NB4 (cell line): ENCODE measurements around the gene LRRC27.

Experiments
- POLR2A ChIP-seq: IDR thresholded peaks from 2 replicates; pipeline ENCODE4 v1.6.1; 2011; ENCODE audit warnings: mild to moderate bottlenecking; ENCODE audit not compliant: insufficient read length; ENCODE audit errors: extremely low read depth
- TF ChIP-seq, protein P1 (sequence below): IDR thresholded peaks from one replicate; pipeline ENCODE4 v1.5.1; 2012; ENCODE audit warnings: low read depth, low read length

DNA sequence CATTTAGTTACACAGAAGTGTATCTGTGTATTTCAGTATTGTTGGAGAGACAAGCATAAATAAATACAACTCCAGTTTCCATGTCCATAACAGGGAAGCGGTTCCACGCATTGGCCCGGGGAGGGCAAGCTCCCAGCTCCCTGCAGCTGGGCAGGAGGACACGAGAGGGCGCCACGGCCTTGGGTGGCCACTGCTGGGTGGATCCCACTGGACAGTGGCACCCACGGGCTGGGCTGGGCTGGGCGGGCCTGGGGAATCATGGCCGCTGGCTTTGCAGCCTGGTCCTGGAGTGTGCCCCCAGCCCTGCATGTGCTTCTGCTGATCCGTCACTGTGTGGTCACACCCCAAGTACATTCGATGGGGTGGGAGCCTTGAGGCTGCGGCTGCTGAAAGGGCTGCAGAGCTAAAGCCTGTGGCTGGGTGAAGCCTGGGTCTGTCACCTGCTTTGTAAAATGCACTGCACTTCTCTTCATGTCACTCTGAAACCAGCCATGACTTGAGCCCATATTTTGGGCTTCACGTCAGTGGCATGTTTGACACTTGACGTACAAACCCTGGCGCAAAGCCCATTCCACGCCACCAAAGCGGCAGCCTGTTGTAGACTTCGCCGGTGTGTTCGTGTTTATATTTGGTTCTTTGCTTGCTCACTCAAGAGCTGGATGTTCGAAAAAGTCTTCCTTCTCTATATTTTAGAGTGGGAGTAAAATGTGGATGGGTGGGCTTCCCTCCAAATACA, 27.5 kb downstream of the LRRC27 start:
- TF ChIP-seq, protein P1, sequence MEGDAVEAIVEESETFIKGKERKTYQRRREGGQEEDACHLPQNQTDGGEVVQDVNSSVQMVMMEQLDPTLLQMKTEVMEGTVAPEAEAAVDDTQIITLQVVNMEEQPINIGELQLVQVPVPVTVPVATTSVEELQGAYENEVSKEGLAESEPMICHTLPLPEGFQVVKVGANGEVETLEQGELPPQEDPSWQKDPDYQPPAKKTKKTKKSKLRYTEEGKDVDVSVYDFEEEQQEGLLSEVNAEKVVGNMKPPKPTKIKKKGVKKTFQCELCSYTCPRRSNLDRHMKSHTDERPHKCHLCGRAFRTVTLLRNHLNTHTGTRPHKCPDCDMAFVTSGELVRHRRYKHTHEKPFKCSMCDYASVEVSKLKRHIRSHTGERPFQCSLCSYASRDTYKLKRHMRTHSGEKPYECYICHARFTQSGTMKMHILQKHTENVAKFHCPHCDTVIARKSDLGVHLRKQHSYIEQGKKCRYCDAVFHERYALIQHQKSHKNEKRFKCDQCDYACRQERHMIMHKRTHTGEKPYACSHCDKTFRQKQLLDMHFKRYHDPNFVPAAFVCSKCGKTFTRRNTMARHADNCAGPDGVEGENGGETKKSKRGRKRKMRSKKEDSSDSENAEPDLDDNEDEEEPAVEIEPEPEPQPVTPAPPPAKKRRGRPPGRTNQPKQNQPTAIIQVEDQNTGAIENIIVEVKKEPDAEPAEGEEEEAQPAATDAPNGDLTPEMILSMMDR: no peak
- no peak for TF ChIP-seq POLR2A
